Type B pancreatic cell (in vitro differentiated cells): ENCODE measurements around the gene ADGRG6. TPM values are rescaled to one million over a fixed set of nuclear protein-coding genes. Genes with fewer than 3 reads are reported as not detected.

Experiments
- DNase-seq: peaks from one replicate; pipeline ENCODE4 v3.0.0; 2021; ENCODE audit warnings: mixed read lengths; ENCODE audit not compliant: unreplicated experiment; ENCODE audit errors: extremely low spot score
- H3K27ac Mint-ChIP-seq: 2 replicates; pipeline ENCODE4 v1.8.0; 2021; ENCODE audit warnings: mild to moderate bottlenecking, mixed read lengths
- H3K27me3 Mint-ChIP-seq: 2 replicates; pipeline ENCODE4 v1.8.0; 2021; ENCODE audit warnings: mixed read lengths
- H3K36me3 Mint-ChIP-seq: 2 replicates; pipeline ENCODE4 v1.8.0; 2021; ENCODE audit warnings: mixed read lengths
- H3K4me1 Mint-ChIP-seq: one replicate; pipeline ENCODE4 v1.8.0; 2021; ENCODE audit warnings: mixed read lengths; ENCODE audit not compliant: unreplicated experiment
- H3K4me3 Mint-ChIP-seq: 2 replicates; pipeline ENCODE4 v1.8.0; 2021; ENCODE audit warnings: mild to moderate bottlenecking, mixed read lengths
- H3K9me3 Mint-ChIP-seq: 2 replicates; pipeline ENCODE4 v1.8.0; 2021; ENCODE audit warnings: mixed read lengths
- total RNA-seq: library from RNA; stranded (reverse); gene quantifications from 2 replicates; pipeline ENCODE4 v1.2.1, GENCODE V29; 2021; ENCODE audit warnings: low replicate concordance
- TF ChIP-seq, protein P1 (sequence below): fragments of 200-600 bp; sonication (generic); conservative IDR thresholded peaks from 2 replicates; pipeline ENCODE4 v1.5.0; 2021; ENCODE audit warnings: antibody characterized with exemption, mild to moderate bottlenecking

Gene ADGRG6
- total RNA-seq, 1 donor from 2014 or later: 26.7 TPM

DNA sequence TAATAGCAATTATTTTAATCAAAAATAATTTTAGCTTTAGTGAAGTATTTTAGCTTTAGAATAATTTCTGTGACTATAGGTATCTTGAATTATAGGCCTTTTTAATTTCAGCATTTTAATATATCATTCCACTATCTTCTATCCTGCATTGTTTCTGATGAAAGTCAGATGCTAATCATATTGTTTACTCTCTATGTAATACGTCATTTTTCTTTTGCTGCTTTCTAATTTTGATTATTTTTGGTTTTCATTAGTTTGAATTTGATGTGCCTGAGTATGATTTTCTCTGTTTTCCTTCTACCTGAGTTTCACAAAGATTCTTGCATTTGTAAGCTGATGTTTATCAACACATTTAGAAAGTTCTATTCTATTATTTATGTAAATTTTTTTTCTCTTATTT, 17.4 kb upstream of the ADGRG6 start:
- TF ChIP-seq, protein P1, sequence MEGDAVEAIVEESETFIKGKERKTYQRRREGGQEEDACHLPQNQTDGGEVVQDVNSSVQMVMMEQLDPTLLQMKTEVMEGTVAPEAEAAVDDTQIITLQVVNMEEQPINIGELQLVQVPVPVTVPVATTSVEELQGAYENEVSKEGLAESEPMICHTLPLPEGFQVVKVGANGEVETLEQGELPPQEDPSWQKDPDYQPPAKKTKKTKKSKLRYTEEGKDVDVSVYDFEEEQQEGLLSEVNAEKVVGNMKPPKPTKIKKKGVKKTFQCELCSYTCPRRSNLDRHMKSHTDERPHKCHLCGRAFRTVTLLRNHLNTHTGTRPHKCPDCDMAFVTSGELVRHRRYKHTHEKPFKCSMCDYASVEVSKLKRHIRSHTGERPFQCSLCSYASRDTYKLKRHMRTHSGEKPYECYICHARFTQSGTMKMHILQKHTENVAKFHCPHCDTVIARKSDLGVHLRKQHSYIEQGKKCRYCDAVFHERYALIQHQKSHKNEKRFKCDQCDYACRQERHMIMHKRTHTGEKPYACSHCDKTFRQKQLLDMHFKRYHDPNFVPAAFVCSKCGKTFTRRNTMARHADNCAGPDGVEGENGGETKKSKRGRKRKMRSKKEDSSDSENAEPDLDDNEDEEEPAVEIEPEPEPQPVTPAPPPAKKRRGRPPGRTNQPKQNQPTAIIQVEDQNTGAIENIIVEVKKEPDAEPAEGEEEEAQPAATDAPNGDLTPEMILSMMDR: no peak
- peaks cover 12% of the 10 kb centered on the region for H3K9me3 Mint-ChIP-seq
- H3K36me3 Mint-ChIP-seq: no peaks in the 10 kb centered on the region
- H3K4me3 Mint-ChIP-seq: no peak overlapping the region
- H3K27ac Mint-ChIP-seq: no peak overlapping the region
- H3K4me1 Mint-ChIP-seq: peaks cover 3% of the 10 kb centered on the region
- H3K27me3 Mint-ChIP-seq: no peaks in the 10 kb centered on the region
- no peak for DNase-seq

DNA sequence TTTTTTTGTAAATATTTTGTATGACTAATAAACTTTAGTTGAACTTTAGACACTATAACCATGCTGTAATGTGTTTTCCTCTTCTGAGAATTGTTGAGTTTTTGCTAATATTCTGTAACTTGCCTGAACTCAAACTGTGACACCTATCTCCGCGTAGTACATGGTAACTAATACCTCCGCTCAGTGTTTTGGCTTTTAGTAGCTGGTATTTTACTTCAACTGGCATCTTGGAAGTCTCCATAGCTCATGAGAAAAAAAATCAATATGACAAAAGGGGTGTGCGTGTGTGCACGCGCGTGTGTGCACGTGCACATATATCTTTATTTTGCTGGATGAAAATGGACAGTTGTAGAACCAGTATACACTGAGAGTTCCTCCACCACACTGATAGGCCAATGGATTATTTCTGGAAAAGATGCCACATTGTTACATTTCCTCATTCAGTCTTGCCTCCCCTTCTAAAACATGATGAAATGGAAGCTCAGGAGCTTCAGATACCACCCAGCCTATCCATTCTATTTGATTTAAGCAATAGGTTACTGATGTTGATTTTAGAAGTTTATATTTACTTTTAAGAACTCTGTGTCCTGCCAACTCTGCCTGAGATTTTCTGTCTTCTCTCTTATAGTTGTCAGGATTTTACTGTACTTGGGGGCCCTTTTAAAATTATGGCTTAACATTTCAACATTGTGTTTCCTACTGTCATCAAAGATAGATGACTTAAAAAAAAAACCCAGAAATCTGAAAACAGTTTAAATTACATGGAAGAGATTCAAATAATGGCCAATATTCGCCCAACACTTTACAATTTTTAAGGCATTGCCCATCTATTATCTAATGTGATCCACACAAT, 16.3 kb upstream of the ADGRG6 start:
- Mint-ChIP-seq H3K27me3 (no peaks in the 10 kb centered on the region), H3K4me1 (no peaks in the 10 kb centered on the region), H3K9me3 (peaks cover 8% of the 10 kb centered on the region), H3K27ac (no peak overlapping the region), H3K4me3 (no peak overlapping the region), H3K36me3 (no peaks in the 10 kb centered on the region)
- no peak for DNase-seq
- TF ChIP-seq, protein P1: no peak

DNA sequence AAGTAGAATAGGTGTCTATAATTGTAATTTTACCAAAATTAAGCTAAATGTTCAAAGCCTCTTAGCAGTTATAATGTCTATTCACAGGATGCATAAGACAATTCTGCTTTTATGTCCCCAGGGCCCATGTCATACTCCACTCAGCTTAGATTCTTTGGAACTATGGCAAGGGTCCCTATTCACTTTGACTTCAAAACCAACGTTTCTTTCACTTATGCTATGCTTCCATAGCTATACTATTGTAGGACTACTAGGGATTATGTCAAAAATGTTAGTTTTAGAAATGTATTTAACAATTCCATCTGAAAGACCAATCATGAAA, 15.8 kb upstream of the ADGRG6 start:
- no peak overlapping the region for H3K4me3 Mint-ChIP-seq
- TF ChIP-seq, protein P1: no peak
- peaks cover 8% of the 10 kb centered on the region for H3K9me3 Mint-ChIP-seq
- no peak for DNase-seq
- no peaks in the 10 kb centered on the region for H3K27me3 Mint-ChIP-seq
- no peak overlapping the region for H3K27ac Mint-ChIP-seq
- no peaks in the 10 kb centered on the region for H3K36me3 Mint-ChIP-seq
- H3K4me1 Mint-ChIP-seq: no peaks in the 10 kb centered on the region

DNA sequence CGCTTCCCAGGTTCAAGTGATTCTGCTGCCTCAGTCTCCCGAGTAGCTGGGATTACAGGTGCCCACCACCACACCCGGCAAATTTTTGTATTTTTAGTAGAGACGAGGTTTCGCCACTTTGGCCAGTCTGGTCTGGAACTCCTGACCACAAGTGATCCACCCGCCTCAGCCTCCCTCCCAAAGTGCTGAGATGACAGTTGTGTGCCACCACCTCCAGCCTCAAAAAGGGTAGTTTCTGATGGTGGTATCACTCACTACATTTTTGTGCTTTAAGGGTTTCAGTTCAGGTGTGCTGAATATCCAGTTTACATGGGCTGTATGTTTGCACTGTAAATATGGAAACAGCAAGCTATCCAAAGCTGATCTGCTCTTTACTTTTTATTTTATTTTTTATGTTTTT, 12.1 kb upstream of the ADGRG6 start:
- Mint-ChIP-seq H3K9me3 (no peaks in the 10 kb centered on the region), H3K4me3 (no peak overlapping the region), H3K27me3 (no peaks in the 10 kb centered on the region), H3K27ac (no peak overlapping the region), H3K36me3 (no peaks in the 10 kb centered on the region), H3K4me1 (peaks cover 4% of the 10 kb centered on the region)
- TF ChIP-seq, protein P1: no peak
- no peak for DNase-seq

DNA sequence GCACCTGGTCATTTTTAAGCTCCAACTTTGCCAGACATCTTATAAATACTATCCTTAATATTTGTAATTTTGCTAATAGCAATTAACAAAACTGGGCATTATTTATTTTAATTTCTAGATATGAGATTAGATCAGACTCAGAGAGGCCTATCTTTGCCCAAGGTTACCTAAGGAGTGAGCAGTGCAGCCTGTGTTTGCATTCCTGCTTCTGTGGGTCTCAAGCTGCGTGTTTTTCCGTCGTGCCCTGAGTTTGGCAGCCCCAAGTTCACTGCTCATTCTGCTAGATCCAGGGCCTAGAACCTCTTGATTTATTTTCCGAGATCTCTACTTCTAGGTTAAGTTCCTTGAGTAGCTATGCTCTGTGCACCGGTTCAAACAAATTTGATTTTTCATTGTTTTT, 11.0 kb upstream of the ADGRG6 start:
- H3K36me3 Mint-ChIP-seq: no peaks in the 10 kb centered on the region
- H3K9me3 Mint-ChIP-seq: no peaks in the 10 kb centered on the region
- no peaks in the 10 kb centered on the region for H3K27me3 Mint-ChIP-seq
- H3K27ac Mint-ChIP-seq: no peak overlapping the region
- TF ChIP-seq, protein P1: no peak
- DNase-seq: no peak
- peaks cover 4% of the 10 kb centered on the region for H3K4me1 Mint-ChIP-seq
- H3K4me3 Mint-ChIP-seq: no peak overlapping the region
